ENCODE data around the gene RRAGC. TPM values are rescaled to one million over a fixed set of nuclear protein-coding genes. Genes with fewer than 3 reads are reported as not detected.
"Not testable (repeated sequence)": the region's sequence is repeated elsewhere in the genome, so short reads cannot be mapped to it uniquely, and the experiment has no call there.

Gene RRAGC
- total and polyA plus RNA-seq, 10 donors = 9.4 to 28.1 (median 19.6) TPM

DNA sequence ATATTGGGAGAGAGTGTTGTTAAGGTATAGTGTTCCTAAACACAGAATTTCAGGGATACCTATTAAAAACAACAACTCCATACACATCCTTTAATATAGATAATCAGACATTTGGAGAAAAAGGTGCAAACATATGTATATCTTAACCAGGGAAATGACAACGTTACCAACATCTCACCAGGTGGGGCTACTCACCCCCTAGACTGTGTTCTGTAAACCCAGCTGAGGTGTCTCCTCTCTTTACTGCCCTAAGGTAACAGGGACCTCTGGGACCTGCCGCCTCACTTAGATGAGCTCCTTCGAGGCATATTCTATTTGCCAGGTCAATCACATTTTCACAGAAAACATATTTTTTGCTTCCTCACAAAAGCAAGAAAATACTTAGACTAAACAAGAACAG, 13.4 kb downstream of the RRAGC start:
- Histone ChIP-seq H3K4me1 (peaks cover 0 to 49% (median 15%) of the 10 kb centered on the region in 6 donors), H3K27me3 (replicated peaks in 1 of 7) (no peaks in the 10 kb centered on the region), H3K36me3 (peaks cover 9 to 100% (median 70%) of the 10 kb centered on the region in 6 donors), H3K4me3 (no peak overlapping the region), H3K27ac (no peak overlapping the region), H3K9me3 (no peaks in the 10 kb centered on the region)
- TF ChIP-seq POLR2A (IDR thresholded peaks at IDR 0.05) (no peak), POLR2AphosphoS5 (IDR thresholded peaks at IDR 0.05) (no peak), CTCF (IDR thresholded peaks at IDR 0.05 in 8 of 11, conservative IDR thresholded peaks at IDR 0.05 in 3 of 11) (no peak)
- WGBS, 5 donors = 75 to 96% (median 95%) methylated on average over 3 of the region's 3 CpGs
- intact Hi-C loops (cut with DNase I; ENCODE audit: low total_unique reads) = no loop called here
- DNase-seq = no peak

- H3K27ac ChIP-seq; DNase-seq; H3K27me3 ChIP-seq (replicated peaks in 1 of 7); H3K9me3 ChIP-seq; intact Hi-C loops (cut with DNase I; ENCODE audit: low total_unique reads); H3K4me3 ChIP-seq: not testable (repeated sequence)
- H3K4me1 ChIP-seq = peaks cover 0 to 58% (median 24%) of the 10 kb centered on the region in 6 donors
- peaks cover 9 to 100% (median 60%) of the 10 kb centered on the region in 6 donors for H3K36me3 ChIP-seq
- 89 to 98% (median 96%) methylated on average over 3 of the region's 3 CpGs for WGBS, 5 donors
Measured at GRCh38 chr1:38845088-38845487, 14.5 kb downstream of the RRAGC start.

GRCh38 chr1:38840281-38840680, 19.3 kb downstream of the RRAGC start:
- TF ChIP-seq CTCF (IDR thresholded peaks at IDR 0.05 in 8 of 11, conservative IDR thresholded peaks at IDR 0.05 in 3 of 11) = no peak
- TF ChIP-seq POLR2A (IDR thresholded peaks at IDR 0.05) = no peak
- no peak for TF ChIP-seq POLR2AphosphoS5 (IDR thresholded peaks at IDR 0.05)
- Histone ChIP-seq H3K27ac (no peak overlapping the region), H3K36me3 (peaks cover 0 to 85% (median 50%) of the 10 kb centered on the region in 6 donors), H3K4me1 (peaks cover 0 to 44% (median 14%) of the 10 kb centered on the region in 6 donors), H3K4me3 (no peak overlapping the region), H3K9me3 (no peaks in the 10 kb centered on the region), H3K27me3 (replicated peaks in 1 of 7) (no peaks in the 10 kb centered on the region)
- DNase-seq = no peak
- 36 to 62% (median 43%) methylated on average over 2 of the region's 2 CpGs for WGBS, 5 donors
- intact Hi-C loops (cut with DNase I; ENCODE audit: low total_unique reads) = no loop called here

- TF ChIP-seq CTCF (IDR thresholded peaks at IDR 0.05 in 8 of 11, conservative IDR thresholded peaks at IDR 0.05 in 3 of 11) = no peak
- peak in 2 of 3 donors; percentile 14 to 37 for TF ChIP-seq POLR2AphosphoS5 (IDR thresholded peaks at IDR 0.05)
- Histone ChIP-seq H3K4me3 (no peak overlapping the region), H3K27me3 (replicated peaks in 1 of 7) (no peaks in the 10 kb centered on the region), H3K36me3 (peaks cover 0 to 76% (median 41%) of the 10 kb centered on the region in 6 donors), H3K27ac (no peak overlapping the region), H3K9me3 (no peaks in the 10 kb centered on the region), H3K4me1 (peaks cover 0 to 53% (median 18%) of the 10 kb centered on the region in 6 donors)
- 66 to 86% (median 73%) methylated on average over 9 of the region's 9 CpGs for WGBS, 5 donors
- no peak for DNase-seq
- intact Hi-C loops (cut with DNase I; ENCODE audit: low total_unique reads) = loop anchor here (10.0 kb wide), 1 partner anchor 805 kb away; no protein-coding TSS in a partner anchor
Measured at GRCh38 chr1:38839363-38839762, 20.2 kb downstream of the RRAGC start.

GRCh38 chr1:38836316-38836715, 23.3 kb downstream of the RRAGC start:
- not testable (repeated sequence) for DNase-seq; H3K27me3 ChIP-seq (replicated peaks in 1 of 7); H3K9me3 ChIP-seq; H3K4me3 ChIP-seq; H3K27ac ChIP-seq
- H3K4me1 ChIP-seq = peaks cover 0 to 50% (median 25%) of the 10 kb centered on the region in 6 donors
- intact Hi-C loops (cut with DNase I; ENCODE audit: low total_unique reads) = loop anchor here (10.0 kb wide), 1 partner anchor 802 kb away; no protein-coding TSS in a partner anchor
- WGBS, 5 donors = 63 to 93% (median 73%) methylated on average over 10 of the region's 10 CpGs
- H3K36me3 ChIP-seq = peaks cover 0 to 45% (median 21%) of the 10 kb centered on the region in 6 donors
